Measurements from ENCODE around the gene DHDDS.
"Not testable (repeated sequence)": the region's sequence is repeated elsewhere in the genome, so short reads cannot be mapped to it uniquely, and the experiment has no call there.

Gene DHDDS

GRCh38 chr1:26431979-26432695, at the start of gene DHDDS:
TSS of gene DHDDS (plus strand) at chr1:26432321. CDS start at chr1:26432946, 625 bp downstream.
- peak; percentile 94 to 97 (median 96) for DNase-seq (ENCODE audit: low read depth in 3 of 3, low spot score in 1 of 3)

- no peak for DNase-seq (ENCODE audit: low read depth in 3 of 3, low spot score in 1 of 3)
Measured at GRCh38 chr1:26384076-26384475, 48.0 kb upstream of the DHDDS start.

- DNase-seq (ENCODE audit: low read depth in 3 of 3, low spot score in 1 of 3), result not testable (repeated sequence)
Measured at GRCh38 chr1:26385063-26385462, 47.1 kb upstream of the DHDDS start.

- DNase-seq (ENCODE audit: low read depth in 3 of 3, low spot score in 1 of 3), result no peak
Measured at GRCh38 chr1:26387447-26387846, 44.7 kb upstream of the DHDDS start.

- DNase-seq (ENCODE audit: low read depth in 3 of 3, low spot score in 1 of 3), result no peak
Measured at GRCh38 chr1:26388791-26389445, 43.2 kb upstream of the DHDDS start.

GRCh38 chr1:26389604-26390247, 42.4 kb upstream of the DHDDS start:
- DNase-seq (ENCODE audit: low read depth in 3 of 3, low spot score in 1 of 3), result no peak

- DNase-seq (ENCODE audit: low read depth in 3 of 3, low spot score in 1 of 3), result no peak
Measured at GRCh38 chr1:26391450-26391849, 40.7 kb upstream of the DHDDS start.

- no peak for DNase-seq (ENCODE audit: low read depth in 3 of 3, low spot score in 1 of 3)
Measured at GRCh38 chr1:26395754-26396153, 36.4 kb upstream of the DHDDS start.

GRCh38 chr1:26399034-26399433, 33.1 kb upstream of the DHDDS start:
- no peak for DNase-seq (ENCODE audit: low read depth in 3 of 3, low spot score in 1 of 3)

GRCh38 chr1:26401891-26402290, 30.2 kb upstream of the DHDDS start:
- DNase-seq (ENCODE audit: low read depth in 3 of 3, low spot score in 1 of 3), result no peak

GRCh38 chr1:26403656-26404055, 28.5 kb upstream of the DHDDS start:
- DNase-seq (ENCODE audit: low read depth in 3 of 3, low spot score in 1 of 3), result no peak

GRCh38 chr1:26404641-26405040, 27.5 kb upstream of the DHDDS start:
- DNase-seq (ENCODE audit: low read depth in 3 of 3, low spot score in 1 of 3), result no peak

GRCh38 chr1:26405281-26405915, 26.7 kb upstream of the DHDDS start:
- no peak for DNase-seq (ENCODE audit: low read depth in 3 of 3, low spot score in 1 of 3)

- peak; percentile 55 to 78 (median 57) for DNase-seq (ENCODE audit: low read depth in 3 of 3, low spot score in 1 of 3)
Measured at GRCh38 chr1:26408604-26409003, 23.5 kb upstream of the DHDDS start.

GRCh38 chr1:26409191-26409807, 22.8 kb upstream of the DHDDS start:
- no peak for DNase-seq (ENCODE audit: low read depth in 3 of 3, low spot score in 1 of 3)

- DNase-seq (ENCODE audit: low read depth in 3 of 3, low spot score in 1 of 3), result no peak
Measured at GRCh38 chr1:26410706-26411623, 21.2 kb upstream of the DHDDS start, which contains the start of gene LIN28A. TSS of gene LIN28A (plus strand) at chr1:26410817. CDS start at chr1:26410892, 75 bp downstream.

- DNase-seq (ENCODE audit: low read depth in 3 of 3, low spot score in 1 of 3), result no peak
Measured at GRCh38 chr1:26411624-26412074, 20.5 kb upstream of the DHDDS start.

GRCh38 chr1:26412180-26412840, 19.8 kb upstream of the DHDDS start:
- no peak for DNase-seq (ENCODE audit: low read depth in 3 of 3, low spot score in 1 of 3)

GRCh38 chr1:26413031-26413430, 19.1 kb upstream of the DHDDS start:
- no peak for DNase-seq (ENCODE audit: low read depth in 3 of 3, low spot score in 1 of 3)
